ENCODE data around the gene SPRN.
"Not testable (repeated sequence)": the region's sequence is repeated elsewhere in the genome, so short reads cannot be mapped to it uniquely, and the experiment has no call there.

The SPRN gene, protein sequence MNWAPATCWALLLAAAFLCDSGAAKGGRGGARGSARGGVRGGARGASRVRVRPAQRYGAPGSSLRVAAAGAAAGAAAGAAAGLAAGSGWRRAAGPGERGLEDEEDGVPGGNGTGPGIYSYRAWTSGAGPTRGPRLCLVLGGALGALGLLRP

GRCh38 chr10:133424601-133425000, at the start of gene SPRN:
SPRN (minus strand) TSS chr10:133424625; CDS start chr10:133423681, 944 bp downstream.
- not testable (repeated sequence) for H3K27me3 ChIP-seq (ENCODE audit: control insufficient read depth in 1 of 2, insufficient read depth in 2 of 2, low read length in 2 of 2); H3K9me3 ChIP-seq (ENCODE audit: control insufficient read depth in 2 of 2, low read length in 2 of 2); H3K27ac ChIP-seq (ENCODE audit: low read length); H3K9ac ChIP-seq (ENCODE audit: low read length in 2 of 2); H3K4me1 ChIP-seq (ENCODE audit: control insufficient read depth, insufficient read depth, low read length); H3K4me3 ChIP-seq (ENCODE audit: low read length in 2 of 2)
- peaks cover 0 to 11% of the 10 kb centered on the region in 2 donors for H3K36me3 ChIP-seq (ENCODE audit: control insufficient read depth in 2 of 2, insufficient read depth in 2 of 2, low read length in 2 of 2)

GRCh38 chr10:133474027-133474426, 49.6 kb upstream of the SPRN start:
- no peak overlapping the region for H3K9ac ChIP-seq (ENCODE audit: low read length in 2 of 2)
- no peaks in the 10 kb centered on the region for H3K9me3 ChIP-seq (ENCODE audit: control insufficient read depth in 2 of 2, low read length in 2 of 2)
- H3K4me3 ChIP-seq (ENCODE audit: low read length in 2 of 2) = no peak overlapping the region
- H3K27ac ChIP-seq (ENCODE audit: low read length) = no peak overlapping the region
- no peaks in the 10 kb centered on the region for H3K27me3 ChIP-seq (ENCODE audit: control insufficient read depth in 1 of 2, insufficient read depth in 2 of 2, low read length in 2 of 2)
- no peaks in the 10 kb centered on the region for H3K4me1 ChIP-seq (ENCODE audit: control insufficient read depth, insufficient read depth, low read length)
- H3K36me3 ChIP-seq (ENCODE audit: control insufficient read depth in 2 of 2, insufficient read depth in 2 of 2, low read length in 2 of 2) = peaks cover 0 to 2% of the 10 kb centered on the region in 2 donors

GRCh38 chr10:133473270-133473669, 48.8 kb upstream of the SPRN start:
- Histone ChIP-seq H3K27ac (ENCODE audit: low read length) (no peak overlapping the region), H3K36me3 (ENCODE audit: control insufficient read depth in 2 of 2, insufficient read depth in 2 of 2, low read length in 2 of 2) (peaks cover 0 to 2% of the 10 kb centered on the region in 2 donors), H3K27me3 (ENCODE audit: control insufficient read depth in 1 of 2, insufficient read depth in 2 of 2, low read length in 2 of 2) (no peaks in the 10 kb centered on the region), H3K9ac (ENCODE audit: low read length in 2 of 2) (no peak overlapping the region), H3K4me3 (ENCODE audit: low read length in 2 of 2) (no peak overlapping the region), H3K9me3 (ENCODE audit: control insufficient read depth in 2 of 2, low read length in 2 of 2) (no peaks in the 10 kb centered on the region), H3K4me1 (ENCODE audit: control insufficient read depth, insufficient read depth, low read length) (no peaks in the 10 kb centered on the region)

- no peak overlapping the region for H3K9ac ChIP-seq (ENCODE audit: low read length in 2 of 2)
- H3K36me3 ChIP-seq (ENCODE audit: control insufficient read depth in 2 of 2, insufficient read depth in 2 of 2, low read length in 2 of 2) = peaks cover 0 to 7% of the 10 kb centered on the region in 2 donors
- H3K4me1 ChIP-seq (ENCODE audit: control insufficient read depth, insufficient read depth, low read length) = no peaks in the 10 kb centered on the region
- no peak overlapping the region for H3K4me3 ChIP-seq (ENCODE audit: low read length in 2 of 2)
- no peak overlapping the region for H3K27ac ChIP-seq (ENCODE audit: low read length)
- H3K9me3 ChIP-seq (ENCODE audit: control insufficient read depth in 2 of 2, low read length in 2 of 2) = peaks cover 0 to 2% of the 10 kb centered on the region in 2 donors
- no peaks in the 10 kb centered on the region for H3K27me3 ChIP-seq (ENCODE audit: control insufficient read depth in 1 of 2, insufficient read depth in 2 of 2, low read length in 2 of 2)
Observed at GRCh38 chr10:133471300-133472109, 47.1 kb upstream of the SPRN start.

GRCh38 chr10:133469205-133469604, 44.8 kb upstream of the SPRN start:
- not testable (repeated sequence) for H3K4me3 ChIP-seq (ENCODE audit: low read length in 2 of 2); H3K27ac ChIP-seq (ENCODE audit: low read length); H3K36me3 ChIP-seq (ENCODE audit: control insufficient read depth in 2 of 2, insufficient read depth in 2 of 2, low read length in 2 of 2); H3K4me1 ChIP-seq (ENCODE audit: control insufficient read depth, insufficient read depth, low read length); H3K9me3 ChIP-seq (ENCODE audit: control insufficient read depth in 2 of 2, low read length in 2 of 2); H3K27me3 ChIP-seq (ENCODE audit: control insufficient read depth in 1 of 2, insufficient read depth in 2 of 2, low read length in 2 of 2); H3K9ac ChIP-seq (ENCODE audit: low read length in 2 of 2)

GRCh38 chr10:133467286-133467911, 43.0 kb upstream of the SPRN start:
- H3K9me3 ChIP-seq (ENCODE audit: control insufficient read depth in 2 of 2, low read length in 2 of 2) = peaks cover 0 to 2% of the 10 kb centered on the region in 2 donors
- peaks cover 0 to 7% of the 10 kb centered on the region in 2 donors for H3K36me3 ChIP-seq (ENCODE audit: control insufficient read depth in 2 of 2, insufficient read depth in 2 of 2, low read length in 2 of 2)
- H3K4me3 ChIP-seq (ENCODE audit: low read length in 2 of 2) = no peak overlapping the region
- H3K9ac ChIP-seq (ENCODE audit: low read length in 2 of 2) = no peak overlapping the region
- H3K27ac ChIP-seq (ENCODE audit: low read length) = no peak overlapping the region
- H3K27me3 ChIP-seq (ENCODE audit: control insufficient read depth in 1 of 2, insufficient read depth in 2 of 2, low read length in 2 of 2) = no peaks in the 10 kb centered on the region
- H3K4me1 ChIP-seq (ENCODE audit: control insufficient read depth, insufficient read depth, low read length) = no peaks in the 10 kb centered on the region

- H3K36me3 ChIP-seq (ENCODE audit: control insufficient read depth in 2 of 2, insufficient read depth in 2 of 2, low read length in 2 of 2) = peaks cover 0 to 7% of the 10 kb centered on the region in 2 donors
- no peaks in the 10 kb centered on the region for H3K4me1 ChIP-seq (ENCODE audit: control insufficient read depth, insufficient read depth, low read length)
- no peak overlapping the region for H3K4me3 ChIP-seq (ENCODE audit: low read length in 2 of 2)
Observed at GRCh38 chr10:133466683-133467275, 42.4 kb upstream of the SPRN start.

GRCh38 chr10:133465950-133466474, 41.6 kb upstream of the SPRN start:
- Histone ChIP-seq H3K9me3 (ENCODE audit: control insufficient read depth in 2 of 2, low read length in 2 of 2) (peaks cover 0 to 2% of the 10 kb centered on the region in 2 donors), H3K27ac (ENCODE audit: low read length) (no peak overlapping the region), H3K36me3 (ENCODE audit: control insufficient read depth in 2 of 2, insufficient read depth in 2 of 2, low read length in 2 of 2) (peaks cover 0 to 7% of the 10 kb centered on the region in 2 donors), H3K4me3 (ENCODE audit: low read length in 2 of 2) (no peak overlapping the region), H3K9ac (ENCODE audit: low read length in 2 of 2) (no peak overlapping the region), H3K4me1 (ENCODE audit: control insufficient read depth, insufficient read depth, low read length) (no peaks in the 10 kb centered on the region), H3K27me3 (ENCODE audit: control insufficient read depth in 1 of 2, insufficient read depth in 2 of 2, low read length in 2 of 2) (no peaks in the 10 kb centered on the region)

More at GRCh38 chr10:133466683-133467275, 42.4 kb upstream of the SPRN start:
- Histone ChIP-seq H3K9ac (ENCODE audit: low read length in 2 of 2) (no peak overlapping the region), H3K27ac (ENCODE audit: low read length) (no peak overlapping the region), H3K27me3 (ENCODE audit: control insufficient read depth in 1 of 2, insufficient read depth in 2 of 2, low read length in 2 of 2) (no peaks in the 10 kb centered on the region), H3K9me3 (ENCODE audit: control insufficient read depth in 2 of 2, low read length in 2 of 2) (peaks cover 0 to 2% of the 10 kb centered on the region in 2 donors)

- H3K27me3 ChIP-seq (ENCODE audit: control insufficient read depth in 1 of 2, insufficient read depth in 2 of 2, low read length in 2 of 2) = no peaks in the 10 kb centered on the region
- H3K27ac ChIP-seq (ENCODE audit: low read length) = no peak overlapping the region
- no peak overlapping the region for H3K9ac ChIP-seq (ENCODE audit: low read length in 2 of 2)
- H3K4me3 ChIP-seq (ENCODE audit: low read length in 2 of 2) = no peak overlapping the region
- H3K36me3 ChIP-seq (ENCODE audit: control insufficient read depth in 2 of 2, insufficient read depth in 2 of 2, low read length in 2 of 2) = peaks cover 0 to 7% of the 10 kb centered on the region in 2 donors
- peaks cover 0 to 2% of the 10 kb centered on the region in 2 donors for H3K9me3 ChIP-seq (ENCODE audit: control insufficient read depth in 2 of 2, low read length in 2 of 2)
- H3K4me1 ChIP-seq (ENCODE audit: control insufficient read depth, insufficient read depth, low read length) = no peaks in the 10 kb centered on the region
Observed at GRCh38 chr10:133465191-133465949, 40.9 kb upstream of the SPRN start.

DNA sequence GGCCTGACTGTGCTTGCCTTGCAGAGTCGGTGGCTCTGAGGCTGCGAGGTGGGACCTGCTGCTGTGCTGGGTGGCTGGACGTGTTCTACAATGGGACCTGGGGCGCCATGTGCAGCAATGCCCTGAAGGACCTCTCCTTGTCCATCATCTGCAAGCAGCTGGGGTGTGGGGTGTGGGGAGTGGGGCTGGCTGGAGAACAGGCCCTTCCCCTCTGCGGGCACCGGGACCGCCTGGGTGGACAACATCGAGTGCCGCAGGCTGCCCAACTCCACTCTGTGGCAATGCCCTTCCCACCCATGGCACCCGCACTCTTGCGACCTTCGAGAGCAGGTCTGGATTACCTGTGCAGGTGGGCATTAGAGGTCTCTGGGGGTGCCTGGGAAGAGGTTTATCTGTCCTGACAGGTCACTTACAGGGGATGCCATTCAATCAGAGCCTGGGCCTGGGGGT, 40.2 kb upstream of the SPRN start:
- Histone ChIP-seq H3K4me1 (ENCODE audit: control insufficient read depth, insufficient read depth, low read length) (no peaks in the 10 kb centered on the region), H3K27ac (ENCODE audit: low read length) (no peak overlapping the region), H3K9ac (ENCODE audit: low read length in 2 of 2) (no peak overlapping the region), H3K9me3 (ENCODE audit: control insufficient read depth in 2 of 2, low read length in 2 of 2) (peaks cover 0 to 2% of the 10 kb centered on the region in 2 donors), H3K27me3 (ENCODE audit: control insufficient read depth in 1 of 2, insufficient read depth in 2 of 2, low read length in 2 of 2) (no peaks in the 10 kb centered on the region), H3K36me3 (ENCODE audit: control insufficient read depth in 2 of 2, insufficient read depth in 2 of 2, low read length in 2 of 2) (peaks cover 0 to 5% of the 10 kb centered on the region in 2 donors), H3K4me3 (ENCODE audit: low read length in 2 of 2) (no peak overlapping the region)
